GM23248 (cell line): ENCODE results near the gene KCNJ4. TPM values are rescaled to one million over a fixed set of nuclear protein-coding genes. Genes with fewer than 3 reads are reported as not detected.

ENCODE experiments used
- DNase-seq: peaks from one replicate; pipeline ENCODE4 v3.0.0-alpha.2; 2015
- H2AFZ ChIP-seq: fragments of 200-600 bp; sonication (generic); 2 replicates; pipeline ENCODE4 v1.6.1; 2016; ENCODE audit warnings: antibody characterized with exemption
- H3F3A ChIP-seq: fragments of 200-600 bp; sonication (generic); 2 replicates; pipeline ENCODE4 v1.6.1; 2016; ENCODE audit warnings: mild to moderate bottlenecking, antibody characterized with exemption, mixed run types; ENCODE audit not compliant: insufficient read depth
- H3K27ac ChIP-seq: fragments of 200-600 bp; sonication (generic); 2 replicates; pipeline ENCODE4 v1.5.1; 2016; ENCODE audit warnings: mild to moderate bottlenecking
- H3K27me3 ChIP-seq: fragments of 200-600 bp; sonication (generic); replicated peaks from 2 replicates; pipeline ENCODE4 v1.6.1; 2016; ENCODE audit warnings: mild to moderate bottlenecking; ENCODE audit not compliant: insufficient read depth
- H3K36me3 ChIP-seq: fragments of 200-600 bp; sonication (generic); 2 replicates; pipeline ENCODE4 v1.6.1; 2016; ENCODE audit warnings: low read depth, mild to moderate bottlenecking
- H3K4me1 ChIP-seq: fragments of 200-600 bp; sonication (generic); 2 replicates; pipeline ENCODE4 v1.6.1; 2016; ENCODE audit warnings: mild to moderate bottlenecking; ENCODE audit not compliant: insufficient read depth
- H3K4me2 ChIP-seq: fragments of 200-600 bp; sonication (generic); one replicate; pipeline ENCODE4 v1.6.1; 2016; ENCODE audit warnings: mild to moderate bottlenecking; ENCODE audit not compliant: unreplicated experiment
- H3K4me3 ChIP-seq: fragments of 200-600 bp; sonication (generic); 2 replicates; pipeline ENCODE4 v1.5.1; 2016; ENCODE audit warnings: mild to moderate bottlenecking
- H3K79me2 ChIP-seq: fragments of 200-600 bp; sonication (generic); 2 replicates; pipeline ENCODE4 v1.6.1; 2016; ENCODE audit warnings: mild to moderate bottlenecking; ENCODE audit not compliant: insufficient read depth
- H3K9ac ChIP-seq: fragments of 200-600 bp; sonication (generic); 2 replicates; pipeline ENCODE4 v1.6.1; 2016; ENCODE audit warnings: mild to moderate bottlenecking
- H3K9me2 ChIP-seq: fragments of 200-600 bp; sonication (generic); 2 replicates; pipeline ENCODE4 v1.6.1; 2016; ENCODE audit warnings: mixed run types, mild to moderate bottlenecking, moderate library complexity; ENCODE audit not compliant: insufficient read depth
- H3K9me3 ChIP-seq: fragments of 200-600 bp; sonication (generic); one replicate; pipeline ENCODE4 v1.6.1; 2017; ENCODE audit warnings: low read depth
- H4K20me1 ChIP-seq: fragments of 200-600 bp; sonication (generic); 2 replicates; pipeline ENCODE4 v1.6.0; 2016; ENCODE audit not compliant: insufficient read depth
- EZH2 ChIP-seq: fragments of 200-600 bp; sonication (generic); IDR thresholded peaks from 2 replicates; pipeline ENCODE4 v1.6.1; 2018; ENCODE audit warnings: antibody characterized with exemption, mild to moderate bottlenecking; ENCODE audit not compliant: insufficient read depth, poor library complexity, severe bottlenecking
- EZH2phosphoT487 ChIP-seq: fragments of 200-600 bp; sonication (generic); IDR thresholded peaks from 2 replicates; pipeline ENCODE4 v1.6.1; 2018; ENCODE audit warnings: antibody characterized with exemption, moderate library complexity, mild to moderate bottlenecking, low read depth; ENCODE audit not compliant: insufficient read depth
- WGBS, 2 experiments: methylation state at CpG; one replicate each; pipeline ENCODE4 v1.1.6; 2015 to 2017; ENCODE audit warnings: low lambda C conversion rate in 2 of 2, low coverage in 1 of 2; ENCODE audit errors: missing lambda C conversion rate in 2 of 2; 5-methylcytosine and 5-hydroxymethylcytosine counted together
- in situ Hi-C: fragments of 300-500 bp; cut with MboI; formaldehyde crosslinking; loops from 2 replicates; pipeline ENCODE4 v1.15.0; 2020
- polyA plus RNA-seq: library from polyadenylated mRNA; unstranded; fragments of >200 nt; fragmentation: Nextera tagmentation; extraction: Ambion mirVana; gene quantifications from 2 replicates; pipeline ENCODE4 v1.2.1, GENCODE V29; 2016
- total RNA-seq: library from RNA; depleted of rRNA; stranded (reverse); fragments of >200 nt; shearing (Covaris generic); gene quantifications from 2 replicates; pipeline ENCODE4 v1.2.3, GENCODE V29; 2014

Gene KCNJ4
- total and polyA plus RNA-seq, 2 experiments from 2014 or later, result not detected

GRCh38 chr22:38406617-38407016, 48.4 kb downstream of the KCNJ4 start:
- Histone ChIP-seq H3K27me3 (no peaks in the 10 kb centered on the region), H3K9ac (no peak overlapping the region), H3K9me3 (no peaks in the 10 kb centered on the region), H3K27ac (no peak overlapping the region), H3K36me3 (no peaks in the 10 kb centered on the region), H3K4me2 (no peak overlapping the region), H3K4me3 (no peak overlapping the region), H4K20me1 (no peaks in the 10 kb centered on the region), H3K79me2 (no peaks in the 10 kb centered on the region), H3K9me2 (no peaks in the 10 kb centered on the region), H3K4me1 (no peaks in the 10 kb centered on the region), H2AFZ (no peak overlapping the region), H3F3A (no peaks in the 10 kb centered on the region)
- DNase-seq, result peak; percentile 59
- no peak for TF ChIP-seq EZH2
- TF ChIP-seq EZH2phosphoT487, result no peak
- in situ Hi-C loops, result no loop called here
- WGBS, 2 experiments, result 16 to 18% methylated on average over 4 of the region's 4 CpGs

GRCh38 chr22:38404419-38404818, 50.6 kb downstream of the KCNJ4 start:
- H3K4me3 ChIP-seq, result no peak overlapping the region
- H3K27me3 ChIP-seq, result no peaks in the 10 kb centered on the region
- H3K9me2 ChIP-seq, result no peaks in the 10 kb centered on the region
- no peak for DNase-seq
- no peaks in the 10 kb centered on the region for H4K20me1 ChIP-seq
- in situ Hi-C loops, result no loop called here
- no peak for TF ChIP-seq EZH2
- TF ChIP-seq EZH2phosphoT487, result no peak
- no peak overlapping the region for H3K4me2 ChIP-seq
- H3K27ac ChIP-seq, result no peak overlapping the region
- no peaks in the 10 kb centered on the region for H3K4me1 ChIP-seq
- WGBS, 2 experiments, result 91 to 97% methylated on average over 6 of the region's 6 CpGs
- no peaks in the 10 kb centered on the region for H3K9me3 ChIP-seq
- no peaks in the 10 kb centered on the region for H3F3A ChIP-seq
- H3K79me2 ChIP-seq, result no peaks in the 10 kb centered on the region
- H3K36me3 ChIP-seq, result no peaks in the 10 kb centered on the region
- no peak overlapping the region for H3K9ac ChIP-seq
- no peak overlapping the region for H2AFZ ChIP-seq

- Histone ChIP-seq H3K27ac (no peak overlapping the region), H3K4me2 (no peak overlapping the region), H3F3A (no peaks in the 10 kb centered on the region), H3K4me1 (no peaks in the 10 kb centered on the region), H3K9ac (no peak overlapping the region), H3K27me3 (no peaks in the 10 kb centered on the region), H3K9me2 (no peaks in the 10 kb centered on the region), H3K9me3 (no peaks in the 10 kb centered on the region), H2AFZ (no peak overlapping the region), H4K20me1 (no peaks in the 10 kb centered on the region), H3K4me3 (no peak overlapping the region), H3K36me3 (no peaks in the 10 kb centered on the region), H3K79me2 (no peaks in the 10 kb centered on the region)
- no peak for DNase-seq
- 66 to 67% methylated on average over 8 of the region's 8 CpGs for WGBS, 2 experiments
- TF ChIP-seq EZH2, result no peak
- in situ Hi-C loops, result no loop called here
These were observed 51.2 kb downstream of the KCNJ4 start for GRCh38 chr22:38403812-38404211.

- DNase-seq, result no peak
- Histone ChIP-seq H3K4me2 (no peak overlapping the region), H4K20me1 (no peaks in the 10 kb centered on the region), H3K9me3 (no peaks in the 10 kb centered on the region), H3F3A (no peaks in the 10 kb centered on the region), H3K9me2 (no peaks in the 10 kb centered on the region), H3K36me3 (no peaks in the 10 kb centered on the region), H3K4me3 (no peak overlapping the region), H3K79me2 (peaks cover under 1% of the 10 kb centered on the region; the same call in 1 of the 2 replicates), H3K9ac (no peak overlapping the region), H2AFZ (no peak overlapping the region), H3K4me1 (no peaks in the 10 kb centered on the region), H3K27ac (no peak overlapping the region), H3K27me3 (no peaks in the 10 kb centered on the region)
- in situ Hi-C loops, result no loop called here
- no peak for TF ChIP-seq EZH2phosphoT487
- TF ChIP-seq EZH2, result no peak
- 74 to 80% methylated on average over 12 of the region's 12 CpGs for WGBS, 2 experiments
These were observed 52.8 kb downstream of the KCNJ4 start for GRCh38 chr22:38402204-38402603.
